GM12872 (cell line): ENCODE results near the gene CCDC12.

Source experiments
- CTCF ChIP-seq: IDR thresholded peaks from 3 replicates; pipeline ENCODE4 v1.5.1; 2011; ENCODE audit warnings: low read depth, mild to moderate bottlenecking, low read length, moderate library complexity; ENCODE audit not compliant: insufficient read depth

The CCDC12 gene

GRCh38 chr3:47010910-47011309, 34.4 kb upstream of the CCDC12 start:
- TF ChIP-seq CTCF, result no peak

GRCh38 chr3:47010111-47010712, 33.7 kb upstream of the CCDC12 start:
- TF ChIP-seq CTCF, result no peak

GRCh38 chr3:47009225-47010110, 32.9 kb upstream of the CCDC12 start:
- no peak for TF ChIP-seq CTCF

GRCh38 chr3:47008851-47009224, 32.3 kb upstream of the CCDC12 start:
- no peak for TF ChIP-seq CTCF

- TF ChIP-seq CTCF, result no peak
Measured at GRCh38 chr3:47008234-47008796, 31.8 kb upstream of the CCDC12 start.

GRCh38 chr3:47007482-47008233, 31.1 kb upstream of the CCDC12 start:
- no peak for TF ChIP-seq CTCF

GRCh38 chr3:47007001-47007400, 30.5 kb upstream of the CCDC12 start:
- no peak for TF ChIP-seq CTCF
